ENCODE results near the gene FBXW5.

The FBXW5 gene

GRCh38 chr9:136947028-136947891 is 2.7 kb upstream of the FBXW5 start:
- Mint-ChIP-seq H3K4me1 (ENCODE audit: low read depth in 2 of 2) (peaks cover 13 to 18% of the 10 kb centered on the region in 2 donors), H3K4me3 (peak overlapping the region in 1 of 2 donors; percentile 85), H3K36me3 (ENCODE audit: insufficient read depth) (peaks cover 24% of the 10 kb centered on the region), H3K27me3 (no peaks in the 10 kb centered on the region), H3K9me3 (no peaks in the 10 kb centered on the region), H3K27ac (peak overlapping the region in 1 of 2 donors; percentile 65)
- DNase-seq (no peak), ATAC-seq (replicated peaks) (no peak)

- DNase-seq = no peak
- ATAC-seq (replicated peaks) = no peak
- no peaks in the 10 kb centered on the region for H3K27me3 Mint-ChIP-seq
- H3K36me3 Mint-ChIP-seq (ENCODE audit: insufficient read depth) = peaks cover 32% of the 10 kb centered on the region
- H3K4me1 Mint-ChIP-seq (ENCODE audit: low read depth in 2 of 2) = peaks cover 14 to 18% of the 10 kb centered on the region in 2 donors
- no peaks in the 10 kb centered on the region for H3K9me3 Mint-ChIP-seq
- H3K27ac Mint-ChIP-seq = no peak overlapping the region
- H3K4me3 Mint-ChIP-seq = no peak overlapping the region
Observed at GRCh38 chr9:136946228-136947027, 1.9 kb upstream of the FBXW5 start.

- H3K9me3 Mint-ChIP-seq = no peaks in the 10 kb centered on the region
- ATAC-seq (replicated peaks) (no peak), DNase-seq (no peak)
- peak overlapping the region; percentile 75 to 84 for H3K4me3 Mint-ChIP-seq
- H3K27me3 Mint-ChIP-seq = no peaks in the 10 kb centered on the region
- H3K36me3 Mint-ChIP-seq (ENCODE audit: insufficient read depth) = peaks cover 40% of the 10 kb centered on the region
- peak overlapping the region in 1 of 2 donors; percentile 96 for H3K27ac Mint-ChIP-seq
- H3K4me1 Mint-ChIP-seq (ENCODE audit: low read depth in 2 of 2) = peaks cover 18% of the 10 kb centered on the region in 2 donors
Observed at GRCh38 chr9:136945333-136946227, 1.0 kb upstream of the FBXW5 start.

- Mint-ChIP-seq H3K27me3 (no peaks in the 10 kb centered on the region), H3K9me3 (no peaks in the 10 kb centered on the region), H3K4me1 (ENCODE audit: low read depth in 2 of 2) (peaks cover 14 to 15% of the 10 kb centered on the region in 2 donors), H3K4me3 (peak overlapping the region; percentile 78), H3K27ac (peak overlapping the region in 1 of 2 donors; percentile 59), H3K36me3 (ENCODE audit: insufficient read depth) (peaks cover 51% of the 10 kb centered on the region)
- DNase-seq (no peak), ATAC-seq (replicated peaks) (peak; percentile 53)
Observed at GRCh38 chr9:136944212-136944518, 373 bp downstream of the FBXW5 start.

GRCh38 chr9:136943291-136944211 is 987 bp downstream of the FBXW5 start:
- Mint-ChIP-seq H3K27ac (peak overlapping the region in 1 of 2 donors; percentile 59), H3K9me3 (no peaks in the 10 kb centered on the region), H3K36me3 (ENCODE audit: insufficient read depth) (peaks cover 54% of the 10 kb centered on the region), H3K4me3 (peak overlapping the region; percentile 78), H3K4me1 (ENCODE audit: low read depth in 2 of 2) (peaks cover 15 to 17% of the 10 kb centered on the region in 2 donors), H3K27me3 (no peaks in the 10 kb centered on the region)
- ATAC-seq (replicated peaks) (peak; percentile 19), DNase-seq (peak in 1 of 3 experiments; percentile 38)

GRCh38 chr9:136942881-136943230 is 1.7 kb downstream of the FBXW5 start:
- Mint-ChIP-seq H3K27me3 (no peaks in the 10 kb centered on the region), H3K9me3 (no peaks in the 10 kb centered on the region), H3K4me1 (ENCODE audit: low read depth in 2 of 2) (peaks cover 12% of the 10 kb centered on the region in 2 donors), H3K27ac (peak overlapping the region in 1 of 2 donors; percentile 26), H3K36me3 (ENCODE audit: insufficient read depth) (peaks cover 49% of the 10 kb centered on the region), H3K4me3 (peak overlapping the region; percentile 10 to 78)
- ATAC-seq (replicated peaks) (no peak), DNase-seq (no peak)

GRCh38 chr9:136942112-136942880 is 2.2 kb downstream of the FBXW5 start:
- peak overlapping the region in 1 of 2 donors; percentile 29 for H3K27ac Mint-ChIP-seq
- no peaks in the 10 kb centered on the region for H3K9me3 Mint-ChIP-seq
- ATAC-seq (replicated peaks) = no peak

GRCh38 chr9:136941231-136942111 is 3.1 kb downstream of the FBXW5 start:
- Mint-ChIP-seq H3K4me3 (peak overlapping the region; percentile 8 to 22), H3K4me1 (ENCODE audit: low read depth in 2 of 2) (peaks cover 9% of the 10 kb centered on the region in 2 donors), H3K9me3 (no peaks in the 10 kb centered on the region), H3K36me3 (ENCODE audit: insufficient read depth) (peaks cover 49% of the 10 kb centered on the region), H3K27me3 (no peaks in the 10 kb centered on the region), H3K27ac (peak overlapping the region in 1 of 2 donors; percentile 29)
- DNase-seq = no peak
- ATAC-seq (replicated peaks) = no peak

More at GRCh38 chr9:136942112-136942880, 2.2 kb downstream of the FBXW5 start:
- H3K4me3 Mint-ChIP-seq = peak overlapping the region; percentile 22 to 78
- peaks cover 11 to 12% of the 10 kb centered on the region in 2 donors for H3K4me1 Mint-ChIP-seq (ENCODE audit: low read depth in 2 of 2)
- no peak for DNase-seq
- H3K27me3 Mint-ChIP-seq = no peaks in the 10 kb centered on the region
- peaks cover 49% of the 10 kb centered on the region for H3K36me3 Mint-ChIP-seq (ENCODE audit: insufficient read depth)

GRCh38 chr9:136940526-136941230 is 3.9 kb downstream of the FBXW5 start:
- peaks cover 9 to 12% of the 10 kb centered on the region in 2 donors for H3K4me1 Mint-ChIP-seq (ENCODE audit: low read depth in 2 of 2)
- no peaks in the 10 kb centered on the region for H3K27me3 Mint-ChIP-seq
- no peak overlapping the region for H3K27ac Mint-ChIP-seq
- H3K4me3 Mint-ChIP-seq = no peak overlapping the region
- DNase-seq (no peak), ATAC-seq (replicated peaks) (no peak)
- H3K36me3 Mint-ChIP-seq (ENCODE audit: insufficient read depth) = peaks cover 49% of the 10 kb centered on the region
- H3K9me3 Mint-ChIP-seq = no peaks in the 10 kb centered on the region

- DNase-seq = no peak
- H3K4me1 Mint-ChIP-seq (ENCODE audit: low read depth in 2 of 2) = peaks cover 9 to 12% of the 10 kb centered on the region in 2 donors
- H3K4me3 Mint-ChIP-seq = no peak overlapping the region
- H3K9me3 Mint-ChIP-seq = no peaks in the 10 kb centered on the region
- H3K27me3 Mint-ChIP-seq = no peaks in the 10 kb centered on the region
- ATAC-seq (replicated peaks) = no peak
- H3K36me3 Mint-ChIP-seq (ENCODE audit: insufficient read depth) = peaks cover 48% of the 10 kb centered on the region
- H3K27ac Mint-ChIP-seq = no peak overlapping the region
Observed at GRCh38 chr9:136939996-136940525, 4.5 kb downstream of the FBXW5 start.

Measured in effector memory CD8-positive, alpha-beta T cell (primary cell).